NCI-H1048 (cell line): Measurements from ENCODE around the gene RAE1.

ENCODE experiments used
- DNase-seq: peaks from one replicate; lab custom pipeline; 2025; lab: John Stamatoyannopoulos, UW

RAE1 gene

GRCh38 chr20:57400231-57400701, 49.2 kb downstream of the RAE1 start:
- no peak for DNase-seq

GRCh38 chr20:57400821-57401564, 49.9 kb downstream of the RAE1 start:
- no peak for DNase-seq

- DNase-seq = no peak
Measured at GRCh38 chr20:57401565-57401918, 50.5 kb downstream of the RAE1 start.

GRCh38 chr20:57402206-57403125, 51.4 kb downstream of the RAE1 start:
- no peak for DNase-seq

- no peak for DNase-seq
Measured at GRCh38 chr20:57403216-57403615, 52.2 kb downstream of the RAE1 start.

- DNase-seq = no peak
Measured at GRCh38 chr20:57404006-57404405, 53.0 kb downstream of the RAE1 start.

GRCh38 chr20:57404419-57405072, 53.5 kb downstream of the RAE1 start:
- no peak for DNase-seq

GRCh38 chr20:57405236-57406016, 54.4 kb downstream of the RAE1 start:
- DNase-seq = no peak

- DNase-seq = no peak
Measured at GRCh38 chr20:57407541-57407956, 56.5 kb downstream of the RAE1 start.

GRCh38 chr20:57408131-57408530, 57.1 kb downstream of the RAE1 start:
- DNase-seq = no peak

- no peak for DNase-seq
Measured at GRCh38 chr20:57408536-57409233, 57.6 kb downstream of the RAE1 start.

- DNase-seq = no peak
Measured at GRCh38 chr20:57409316-57409671, 58.2 kb downstream of the RAE1 start.

- no peak for DNase-seq
Measured at GRCh38 chr20:57409672-57410397, 58.8 kb downstream of the RAE1 start.

- DNase-seq = no peak
Measured at GRCh38 chr20:57410398-57410920, 59.4 kb downstream of the RAE1 start.

- DNase-seq = no peak
Measured at GRCh38 chr20:57410924-57411323, 59.9 kb downstream of the RAE1 start.

- DNase-seq = no peak
Measured at GRCh38 chr20:57411406-57412283, 60.6 kb downstream of the RAE1 start.

- DNase-seq = no peak
Measured at GRCh38 chr20:57412347-57413029, 61.4 kb downstream of the RAE1 start.

GRCh38 chr20:57413986-57414385, 62.9 kb downstream of the RAE1 start:
- DNase-seq = no peak
